Upper lobe of left lung (tissue), 4 donors: ENCODE data around the gene DNAH17.

Experiments used
- POLR2A ChIP-seq, 4 donors: fragments of 450-650 bp; IDR thresholded peaks; one replicate each; pipeline ENCODE4 v1.5.1; 2016 to 2017; ENCODE audit warnings: antibody characterized with exemption in 4 of 4, mild to moderate bottlenecking in 2 of 4
- POLR2AphosphoS5 ChIP-seq, 2 donors: sonication (generic); formaldehyde crosslinking; IDR thresholded peaks; one replicate each; pipeline ENCODE4 v1.5.1; 2017; ENCODE audit warnings: antibody characterized with exemption in 2 of 2
- TF ChIP-seq, protein P1 (sequence below), 6 experiments: fragments of 450-650 bp in 4 of 6; fragments of 200-600 bp in 2 of 6; sonication (generic) in 2 of 6; IDR thresholded peaks; one replicate each; pipeline ENCODE4 v1.5.1; 2016 to 2019; ENCODE audit warnings: antibody characterized with exemption in 6 of 6

DNA sequence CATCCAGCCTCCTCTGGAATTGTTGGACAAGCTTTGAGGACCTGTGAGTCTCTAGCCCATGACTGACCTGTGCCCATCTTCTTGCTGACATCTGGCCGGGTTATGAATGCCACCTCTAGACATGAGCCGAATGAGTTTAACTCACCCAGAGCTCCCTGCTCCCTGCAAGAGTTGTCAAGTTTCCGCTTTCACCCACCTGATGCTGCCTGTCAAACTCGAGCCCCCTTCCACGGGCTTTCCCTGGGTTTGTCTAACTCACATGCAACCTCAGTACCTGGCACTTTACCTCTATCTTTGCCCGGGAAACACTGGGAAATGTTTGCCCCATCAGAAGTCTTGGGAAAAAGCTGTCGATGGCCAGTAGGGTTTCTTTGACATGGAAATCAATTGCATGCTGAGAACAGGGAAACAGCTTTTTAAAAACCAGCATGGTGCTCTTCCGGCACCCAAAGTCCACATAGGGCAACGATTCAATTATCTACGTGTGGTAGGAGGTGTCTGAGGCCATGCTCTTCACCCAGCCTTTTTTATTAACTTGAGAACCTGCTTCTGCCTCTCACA is 33.8 kb upstream of the DNAH17 start:
- TF ChIP-seq, protein P1, sequence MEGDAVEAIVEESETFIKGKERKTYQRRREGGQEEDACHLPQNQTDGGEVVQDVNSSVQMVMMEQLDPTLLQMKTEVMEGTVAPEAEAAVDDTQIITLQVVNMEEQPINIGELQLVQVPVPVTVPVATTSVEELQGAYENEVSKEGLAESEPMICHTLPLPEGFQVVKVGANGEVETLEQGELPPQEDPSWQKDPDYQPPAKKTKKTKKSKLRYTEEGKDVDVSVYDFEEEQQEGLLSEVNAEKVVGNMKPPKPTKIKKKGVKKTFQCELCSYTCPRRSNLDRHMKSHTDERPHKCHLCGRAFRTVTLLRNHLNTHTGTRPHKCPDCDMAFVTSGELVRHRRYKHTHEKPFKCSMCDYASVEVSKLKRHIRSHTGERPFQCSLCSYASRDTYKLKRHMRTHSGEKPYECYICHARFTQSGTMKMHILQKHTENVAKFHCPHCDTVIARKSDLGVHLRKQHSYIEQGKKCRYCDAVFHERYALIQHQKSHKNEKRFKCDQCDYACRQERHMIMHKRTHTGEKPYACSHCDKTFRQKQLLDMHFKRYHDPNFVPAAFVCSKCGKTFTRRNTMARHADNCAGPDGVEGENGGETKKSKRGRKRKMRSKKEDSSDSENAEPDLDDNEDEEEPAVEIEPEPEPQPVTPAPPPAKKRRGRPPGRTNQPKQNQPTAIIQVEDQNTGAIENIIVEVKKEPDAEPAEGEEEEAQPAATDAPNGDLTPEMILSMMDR (IDR thresholded peaks at IDR 0.05) = no peak
- TF ChIP-seq POLR2A (IDR thresholded peaks at IDR 0.05) (no peak), POLR2AphosphoS5 (IDR thresholded peaks at IDR 0.05) (no peak)
